ENCODE data around the gene ABHD6. TPM values are rescaled to one million over a fixed set of nuclear protein-coding genes. Genes with fewer than 3 reads are reported as not detected.
"Not testable (repeated sequence)": the region's sequence is repeated elsewhere in the genome, so short reads cannot be mapped to it uniquely, and the experiment has no call there.

The ABHD6 gene
- total RNA-seq, 4 donors from 2014 or later: 36.5 to 69.7 (median 51.1) TPM

- no peak for DNase-seq (ENCODE audit: low spot score in 2 of 2)
- H3K4me3 ChIP-seq (ENCODE audit: low read depth, poor library complexity, severe bottlenecking): no peak overlapping the region
- no peak for TF ChIP-seq POLR2A (IDR thresholded peaks at IDR 0.05)
- TF ChIP-seq, protein P1, sequence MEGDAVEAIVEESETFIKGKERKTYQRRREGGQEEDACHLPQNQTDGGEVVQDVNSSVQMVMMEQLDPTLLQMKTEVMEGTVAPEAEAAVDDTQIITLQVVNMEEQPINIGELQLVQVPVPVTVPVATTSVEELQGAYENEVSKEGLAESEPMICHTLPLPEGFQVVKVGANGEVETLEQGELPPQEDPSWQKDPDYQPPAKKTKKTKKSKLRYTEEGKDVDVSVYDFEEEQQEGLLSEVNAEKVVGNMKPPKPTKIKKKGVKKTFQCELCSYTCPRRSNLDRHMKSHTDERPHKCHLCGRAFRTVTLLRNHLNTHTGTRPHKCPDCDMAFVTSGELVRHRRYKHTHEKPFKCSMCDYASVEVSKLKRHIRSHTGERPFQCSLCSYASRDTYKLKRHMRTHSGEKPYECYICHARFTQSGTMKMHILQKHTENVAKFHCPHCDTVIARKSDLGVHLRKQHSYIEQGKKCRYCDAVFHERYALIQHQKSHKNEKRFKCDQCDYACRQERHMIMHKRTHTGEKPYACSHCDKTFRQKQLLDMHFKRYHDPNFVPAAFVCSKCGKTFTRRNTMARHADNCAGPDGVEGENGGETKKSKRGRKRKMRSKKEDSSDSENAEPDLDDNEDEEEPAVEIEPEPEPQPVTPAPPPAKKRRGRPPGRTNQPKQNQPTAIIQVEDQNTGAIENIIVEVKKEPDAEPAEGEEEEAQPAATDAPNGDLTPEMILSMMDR (IDR thresholded peaks at IDR 0.05): no peak
- intact Hi-C loops (cut with DNase I; ENCODE audit: low total_unique reads): no loop called here
- 67 to 70% methylated on average over 8 of the region's 8 CpGs for WGBS, 2 donors
Measured at GRCh38 chr3:58198362-58198761, 39.2 kb upstream of the ABHD6 start.

DNA sequence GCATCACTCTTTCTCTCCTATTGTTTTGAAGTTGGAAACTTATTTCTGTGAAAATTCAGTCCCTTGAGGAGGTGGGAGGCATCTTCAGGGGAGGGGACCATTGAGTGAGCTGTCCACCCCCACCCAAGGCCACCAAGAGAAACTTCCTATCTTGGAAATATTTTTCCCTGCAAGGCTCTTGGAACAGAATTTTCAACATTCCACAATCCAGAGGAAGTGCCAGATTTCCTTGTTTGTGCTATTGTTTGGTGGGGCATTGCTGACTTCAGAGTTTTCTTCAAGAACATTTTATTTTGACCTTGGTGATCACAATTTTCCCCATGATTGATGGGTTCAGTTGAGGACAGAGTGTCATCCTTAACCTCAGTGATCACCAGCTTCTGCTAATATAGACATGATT lies 38.8 kb upstream of the ABHD6 start:
- TF ChIP-seq POLR2A (IDR thresholded peaks at IDR 0.05): no peak
- TF ChIP-seq, protein P1 (IDR thresholded peaks at IDR 0.05): no peak
- DNase-seq (ENCODE audit: low spot score in 2 of 2): no peak
- intact Hi-C loops (cut with DNase I; ENCODE audit: low total_unique reads): no loop called here
- no peak overlapping the region for H3K4me3 ChIP-seq (ENCODE audit: low read depth, poor library complexity, severe bottlenecking)

GRCh38 chr3:58200121-58200709 lies 37.4 kb upstream of the ABHD6 start:
- intact Hi-C loops (cut with DNase I; ENCODE audit: low total_unique reads): no loop called here
- TF ChIP-seq, protein P1 (IDR thresholded peaks at IDR 0.05): no peak
- TF ChIP-seq POLR2A (IDR thresholded peaks at IDR 0.05): no peak
- no peak for DNase-seq (ENCODE audit: low spot score in 2 of 2)
- no peak overlapping the region for H3K4me3 ChIP-seq (ENCODE audit: low read depth, poor library complexity, severe bottlenecking)

GRCh38 chr3:58200846-58201355 lies 36.7 kb upstream of the ABHD6 start:
- intact Hi-C loops (cut with DNase I; ENCODE audit: low total_unique reads): no loop called here
- no peak overlapping the region for H3K4me3 ChIP-seq (ENCODE audit: low read depth, poor library complexity, severe bottlenecking)
- 70% methylated on average over 11 of the region's 11 CpGs for WGBS, 2 donors
- TF ChIP-seq, protein P1 (IDR thresholded peaks at IDR 0.05): no peak
- TF ChIP-seq POLR2A (IDR thresholded peaks at IDR 0.05): no peak
- no peak for DNase-seq (ENCODE audit: low spot score in 2 of 2)

DNA sequence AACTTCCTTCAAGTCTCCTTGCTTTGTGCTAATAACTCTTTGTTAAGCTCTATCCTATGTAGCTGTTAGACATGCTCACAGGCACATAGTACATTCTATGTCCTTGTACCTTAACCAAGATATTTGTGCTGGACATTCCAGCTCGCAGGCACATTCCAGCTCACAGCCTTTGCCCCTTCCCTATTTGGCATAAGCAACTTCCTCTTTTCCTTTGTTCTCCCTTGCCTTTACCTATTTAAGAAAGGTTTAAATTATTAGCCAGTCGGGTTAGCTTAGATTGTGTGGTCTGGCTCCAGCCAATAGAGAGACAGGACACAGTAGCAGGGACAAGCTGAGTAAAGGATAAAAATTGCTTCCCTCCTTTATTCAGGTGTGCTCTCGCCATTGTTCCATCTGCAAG lies 36.1 kb upstream of the ABHD6 start:
- 50 to 75% methylated on average over 3 of the region's 3 CpGs for WGBS, 2 donors
- H3K4me3 ChIP-seq (ENCODE audit: low read depth, poor library complexity, severe bottlenecking); DNase-seq (ENCODE audit: low spot score in 2 of 2); intact Hi-C loops (cut with DNase I; ENCODE audit: low total_unique reads): not testable (repeated sequence)

GRCh38 chr3:58202917-58203360 lies 34.7 kb upstream of the ABHD6 start:
- WGBS, 2 donors: 85 to 89% methylated on average over 9 of the region's 9 CpGs
- TF ChIP-seq POLR2A (IDR thresholded peaks at IDR 0.05): no peak
- TF ChIP-seq, protein P1 (IDR thresholded peaks at IDR 0.05): no peak
- intact Hi-C loops (cut with DNase I; ENCODE audit: low total_unique reads): no loop called here
- no peak overlapping the region for H3K4me3 ChIP-seq (ENCODE audit: low read depth, poor library complexity, severe bottlenecking)
- DNase-seq (ENCODE audit: low spot score in 2 of 2): no peak
